WI38 (cell line): ENCODE data around the gene HMOX1.

ENCODE experiments used
- H3K4me3 ChIP-seq: 2 replicates; pipeline ENCODE4 v1.5.1; 2011; ENCODE audit warnings: low read depth, mild to moderate bottlenecking, control low read depth, low read length
- CTCF ChIP-seq: IDR thresholded peaks from 2 replicates; pipeline ENCODE4 v1.5.1; 2012; ENCODE audit warnings: low read depth, mild to moderate bottlenecking, control low read depth, low read length

HMOX1 gene

GRCh38 chr22:35422145-35422544 is 41.2 kb downstream of the HMOX1 start:
- H3K4me3 ChIP-seq = no peak overlapping the region
- no peak for TF ChIP-seq CTCF

GRCh38 chr22:35422936-35423335 is 42.0 kb downstream of the HMOX1 start:
- no peak overlapping the region for H3K4me3 ChIP-seq
- no peak for TF ChIP-seq CTCF

- no peak for TF ChIP-seq CTCF
- H3K4me3 ChIP-seq = no peak overlapping the region
Observed at GRCh38 chr22:35424081-35424480, 43.2 kb downstream of the HMOX1 start.

GRCh38 chr22:35424761-35425160 is 43.9 kb downstream of the HMOX1 start:
- H3K4me3 ChIP-seq = no peak overlapping the region
- TF ChIP-seq CTCF = no peak

- TF ChIP-seq CTCF = no peak
- no peak overlapping the region for H3K4me3 ChIP-seq
Observed at GRCh38 chr22:35425546-35425945, 44.6 kb downstream of the HMOX1 start.

- no peak for TF ChIP-seq CTCF
- no peak overlapping the region for H3K4me3 ChIP-seq
Observed at GRCh38 chr22:35425971-35426800, 45.3 kb downstream of the HMOX1 start.

- no peak overlapping the region for H3K4me3 ChIP-seq
- no peak for TF ChIP-seq CTCF
Observed at GRCh38 chr22:35426801-35427140, 45.9 kb downstream of the HMOX1 start.
